Prostate gland (tissue), 2 donors: ENCODE data around the gene BCAP31. TPM values are rescaled to one million over a fixed set of nuclear protein-coding genes. Genes with fewer than 3 reads are reported as not detected.
A peak's percentile ranks its signal among the peaks of the same experiment; 100 is the strongest.

Experiments
- DNase-seq: peaks from one replicate; pipeline ENCODE4 v3.0.0-alpha.2; 2019; ENCODE audit warnings: low spot score
- H3K27ac ChIP-seq, 2 donors: fragments of 200-600 bp; sonication (generic); 2 replicates each; pipeline ENCODE4 v1.5.1; 2017 to 2019
- H3K27me3 ChIP-seq: fragments of 200-600 bp; sonication (generic); replicated peaks from 2 replicates; pipeline ENCODE4 v1.5.1; 2019; ENCODE audit not compliant: insufficient read depth
- H3K36me3 ChIP-seq, 2 donors: fragments of 200-600 bp; sonication (generic); 1 replicate in 1 of 2; 2 replicates in 1 of 2; pipeline versions ENCODE4 v1.5.1 to v1.8.1; 2017 to 2019
- H3K4me1 ChIP-seq: fragments of 200-600 bp; sonication (generic); replicated peaks from 2 replicates; pipeline ENCODE4 v1.5.1; 2019
- H3K4me3 ChIP-seq, 2 donors: fragments of 200-600 bp; sonication (generic); 2 replicates each; pipeline ENCODE4 v1.5.1; 2017 to 2019
- H3K9me3 ChIP-seq: fragments of 200-600 bp; sonication (generic); 2 replicates; pipeline ENCODE4 v1.5.1; 2017
- CTCF ChIP-seq, 4 experiments: fragments of 200-600 bp in 2 of 4; fragments of 450-650 bp in 2 of 4; sonication (generic) in 2 of 4; IDR thresholded peaks; 1 replicate in 3 of 4; 2 replicates in 1 of 4; pipeline ENCODE4 v1.5.1; 2016 to 2019; ENCODE audit warnings: antibody characterized with exemption in 4 of 4, mild to moderate bottlenecking in 2 of 4, moderate library complexity in 2 of 4
- POLR2A ChIP-seq: fragments of 450-650 bp; IDR thresholded peaks from one replicate; pipeline ENCODE4 v1.6.1; 2016; ENCODE audit warnings: antibody characterized with exemption, mild to moderate bottlenecking
- POLR2AphosphoS5 ChIP-seq: sonication (generic); formaldehyde crosslinking; IDR thresholded peaks from one replicate; pipeline ENCODE4 v1.6.1; 2017; ENCODE audit warnings: antibody characterized with exemption
- WGBS: methylation state at CpG from one replicate; pipeline ENCODE4 v1.1.5; 2018; 5-methylcytosine and 5-hydroxymethylcytosine counted together
- intact Hi-C: fragments of 100-400 bp; cut with DNase I; formaldehyde crosslinking; loops from one replicate; pipeline ENCODE4 v1.14.2; 2022
- total RNA-seq, 2 donors: library from RNA; depleted of rRNA; stranded (reverse); fragments of >200 nt; gene quantifications; one replicate each; pipeline ENCODE4 v1.1.0, GENCODE V29; 2016

Gene BCAP31
- total RNA-seq, 2 donors from 2014 or later, result 144 to 244 TPM

DNA sequence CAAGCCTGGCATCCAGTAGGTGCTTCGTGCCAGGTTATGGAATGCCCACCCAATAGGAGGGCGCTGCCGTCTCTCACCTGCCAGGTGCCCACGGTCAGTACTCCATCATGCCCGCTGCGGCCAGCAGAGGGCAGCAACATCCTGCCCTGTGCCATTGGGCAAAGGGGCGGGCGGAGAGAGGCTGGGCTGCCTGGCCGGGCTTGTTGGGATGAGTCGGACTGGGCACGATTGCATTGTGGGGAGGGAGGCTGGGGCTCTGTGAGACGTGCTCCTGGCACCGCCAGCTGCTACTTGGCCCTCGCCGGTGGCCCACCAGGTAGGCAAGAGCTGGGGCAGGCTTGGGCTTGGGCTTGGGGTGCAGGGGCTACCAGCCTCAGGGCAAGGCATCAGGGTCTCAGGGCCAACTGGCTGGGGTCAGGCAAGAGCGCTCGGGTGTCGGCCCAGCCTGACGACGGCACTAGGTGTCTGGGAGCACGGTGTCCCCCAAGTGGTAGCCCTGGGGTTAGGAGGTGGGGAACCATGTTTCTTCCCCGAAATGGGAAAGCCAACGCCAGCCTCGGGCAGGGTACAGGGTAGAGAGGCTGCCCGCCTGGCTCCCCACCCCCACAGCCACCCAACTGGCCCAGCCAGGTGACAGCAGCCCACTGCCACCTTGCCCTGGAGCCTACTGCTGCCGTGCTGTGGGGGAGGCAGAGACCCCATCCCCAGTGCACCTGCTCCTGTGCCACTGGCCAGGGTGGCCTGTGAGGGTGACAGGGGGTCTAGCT, 40.0 kb upstream of the BCAP31 start, which contains the start of gene PLXNB3:
Gene PLXNB3 (plus strand): TSS at position 261 of the 767 bp plus-strand sequence. CDS start 1,287 bp downstream, outside the sequence.
- H3K9me3 ChIP-seq, result no peaks in the 10 kb centered on the region
- DNase-seq, result peak; percentile 79
- intact Hi-C loops, result loop anchor here (5.0 kb wide), 1 partner anchor 183 kb away; no protein-coding TSS in a partner anchor
- peak within 1 kb of the TSS; percentile 21 to 34 for H3K4me3 ChIP-seq
- no peaks in the 10 kb centered on the region for H3K36me3 ChIP-seq
- no peaks in the 10 kb centered on the region for H3K27me3 ChIP-seq
- peak within 1 kb of the TSS; percentile 58 for H3K27ac ChIP-seq
- TF ChIP-seq CTCF (IDR thresholded peaks at IDR 0.05), result peak; percentile 51 to 91 (median 83)
- TF ChIP-seq POLR2A, result peak; percentile 50
- TF ChIP-seq POLR2AphosphoS5, result peak; percentile 66
- H3K4me1 ChIP-seq, result no peaks in the 10 kb centered on the region
- WGBS, result no CpG with 5 or more reads among the region's 26 CpGs

- intact Hi-C loops, result loop anchor here (5.0 kb wide), 1 partner anchor 184 kb away; no protein-coding TSS in a partner anchor
Measured at GRCh38 chrX:153763298-153763932, 39.2 kb upstream of the BCAP31 start.

GRCh38 chrX:153762626-153763173, 38.5 kb upstream of the BCAP31 start:
- Histone ChIP-seq H3K4me3 (no peak overlapping the region), H3K27ac (no peak overlapping the region), H3K27me3 (no peaks in the 10 kb centered on the region), H3K36me3 (no peaks in the 10 kb centered on the region), H3K9me3 (no peaks in the 10 kb centered on the region), H3K4me1 (no peaks in the 10 kb centered on the region)
- no peak for DNase-seq
- 87% methylated on average over 13 of the region's 14 CpGs for WGBS
- intact Hi-C loops, result loop anchor here (5.0 kb wide), 1 partner anchor 185 kb away; no protein-coding TSS in a partner anchor
- TF ChIP-seq POLR2A, result no peak
- no peak for TF ChIP-seq POLR2AphosphoS5
- TF ChIP-seq CTCF (IDR thresholded peaks at IDR 0.05), result no peak

More at GRCh38 chrX:153763298-153763932, 39.2 kb upstream of the BCAP31 start:
- TF ChIP-seq CTCF (IDR thresholded peaks at IDR 0.05) (no peak), POLR2A (no peak), POLR2AphosphoS5 (no peak)
- no peak overlapping the region for H3K4me3 ChIP-seq
- no peaks in the 10 kb centered on the region for H3K27me3 ChIP-seq
- H3K27ac ChIP-seq, result no peak overlapping the region
- H3K9me3 ChIP-seq, result no peaks in the 10 kb centered on the region
- H3K4me1 ChIP-seq, result no peaks in the 10 kb centered on the region
- WGBS, result 84% methylated on average over 18 of the region's 18 CpGs
- no peaks in the 10 kb centered on the region for H3K36me3 ChIP-seq
- no peak for DNase-seq

DNA sequence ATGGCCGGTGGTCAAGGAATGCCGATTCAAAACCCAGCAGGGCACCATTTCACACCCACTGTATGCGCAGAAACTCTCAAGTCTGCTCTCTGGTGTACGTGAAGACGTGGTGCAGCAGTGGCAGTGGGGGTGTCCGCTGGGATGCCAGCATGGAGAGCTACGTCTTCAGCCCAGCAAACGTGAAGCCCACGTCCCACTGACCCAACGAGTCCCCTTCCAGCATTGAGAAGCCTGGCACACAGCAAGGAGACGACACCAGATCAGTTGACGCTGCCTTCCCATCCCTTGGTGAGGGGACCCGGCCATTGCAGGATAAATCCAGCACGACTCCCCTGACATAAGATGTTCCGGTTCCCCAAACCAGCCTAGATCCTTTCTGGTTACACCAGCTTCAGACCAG, 37.7 kb upstream of the BCAP31 start:
- intact Hi-C loops, result loop anchor here (5.0 kb wide), 1 partner anchor 185 kb away; no protein-coding TSS in a partner anchor
- 84% methylated on average over 15 of the region's 15 CpGs for WGBS
- Histone ChIP-seq H3K9me3 (no peaks in the 10 kb centered on the region), H3K27ac (no peak overlapping the region), H3K4me1 (no peaks in the 10 kb centered on the region), H3K36me3 (no peaks in the 10 kb centered on the region), H3K27me3 (no peaks in the 10 kb centered on the region), H3K4me3 (no peak overlapping the region)
- no peak for DNase-seq
- no peak for TF ChIP-seq CTCF (IDR thresholded peaks at IDR 0.05)
- TF ChIP-seq POLR2AphosphoS5, result no peak
- no peak for TF ChIP-seq POLR2A
